T follicular helper cell (primary cell): ENCODE measurements around the gene CHIC2.

Experiments used
- DNase-seq: peaks from one replicate; pipeline ENCODE4 v3.0.0-alpha.2; 2020; ENCODE audit warnings: low read depth

The CHIC2 gene

DNA sequence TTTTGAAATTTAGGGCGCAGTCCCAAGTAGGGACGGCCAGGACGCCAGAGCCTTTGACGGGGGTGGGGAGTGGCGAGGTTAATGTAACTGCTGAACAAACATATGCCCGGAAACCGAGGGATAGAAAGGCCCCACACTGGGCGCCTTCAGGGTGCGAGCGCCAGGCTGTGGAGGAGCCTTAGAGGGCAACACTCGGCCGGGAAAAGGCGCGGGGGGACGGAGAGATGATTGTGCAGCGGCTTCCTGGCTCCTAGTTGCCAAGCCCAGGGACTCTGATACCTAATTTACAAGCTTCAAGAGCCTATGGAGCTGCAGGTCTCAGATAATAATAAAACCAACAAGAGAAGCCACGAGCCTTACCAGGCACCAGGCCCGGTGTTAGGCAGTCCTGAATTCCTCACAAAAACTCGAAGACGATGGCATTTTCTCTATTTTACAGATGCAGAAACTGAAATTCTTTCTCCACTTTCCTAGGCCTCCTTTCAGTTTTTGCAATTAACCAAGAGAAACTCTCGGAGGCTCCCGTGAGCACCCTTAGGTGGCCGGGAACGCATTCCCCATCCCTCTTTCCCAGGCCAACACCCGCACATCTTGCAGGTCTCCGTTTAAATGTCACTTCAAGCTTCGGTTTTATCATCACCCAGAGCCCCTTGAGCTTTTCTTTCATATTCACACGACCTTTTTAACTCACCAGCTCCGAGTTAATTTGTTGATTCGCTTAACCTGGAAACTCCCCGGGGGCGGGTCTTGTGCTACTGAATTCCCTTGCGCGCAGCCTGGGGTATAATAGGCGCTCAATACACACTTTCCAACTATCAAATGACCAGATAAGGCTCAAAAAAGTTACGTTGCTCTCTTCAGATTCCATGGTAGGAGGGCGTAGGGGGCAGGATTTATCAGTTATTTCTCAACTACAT is 29.2 kb upstream of the CHIC2 start:
- no peak for DNase-seq

DNA sequence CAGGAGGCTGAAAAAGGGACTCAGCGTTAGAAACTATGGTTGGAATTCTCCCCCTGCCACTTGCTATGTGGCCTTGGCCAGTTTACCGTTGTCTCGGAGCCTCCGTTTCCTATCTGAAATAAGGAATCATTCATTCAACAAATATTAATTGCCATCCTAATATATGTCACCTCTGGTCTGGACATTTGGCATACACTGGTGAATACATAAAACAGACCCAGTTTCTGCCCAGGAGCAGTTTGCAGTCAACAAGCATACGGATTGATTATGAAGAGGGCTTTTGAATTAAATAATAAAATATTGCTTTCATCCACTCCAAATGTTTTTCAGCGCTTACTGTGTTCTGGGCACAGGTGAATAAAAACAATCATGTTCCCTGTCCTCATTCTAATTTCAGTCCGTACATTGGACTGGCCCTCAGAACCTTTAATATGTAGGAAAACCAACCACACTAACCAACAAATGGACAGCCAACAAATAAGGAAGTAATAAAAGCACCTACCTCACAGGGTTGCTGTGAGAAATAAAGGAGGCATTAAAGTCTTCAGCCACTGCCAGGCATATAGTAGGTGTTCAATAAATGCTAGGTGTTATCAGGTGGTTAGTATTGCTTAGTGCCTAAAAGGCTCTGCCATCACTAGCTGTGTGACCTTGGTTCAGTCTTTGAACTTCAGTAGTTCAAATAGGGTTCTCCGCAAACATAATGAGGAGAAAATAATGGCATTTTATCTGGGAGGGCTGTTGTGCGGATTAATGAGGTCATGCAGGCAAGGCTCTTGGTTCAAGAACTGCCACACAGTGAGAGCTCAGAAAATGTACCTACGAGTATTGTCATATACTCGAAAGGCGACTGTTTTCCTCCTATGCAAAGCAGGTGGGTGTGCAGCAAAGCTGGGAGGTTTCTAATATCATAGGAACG is 28.3 kb upstream of the CHIC2 start:
- no peak for DNase-seq

DNA sequence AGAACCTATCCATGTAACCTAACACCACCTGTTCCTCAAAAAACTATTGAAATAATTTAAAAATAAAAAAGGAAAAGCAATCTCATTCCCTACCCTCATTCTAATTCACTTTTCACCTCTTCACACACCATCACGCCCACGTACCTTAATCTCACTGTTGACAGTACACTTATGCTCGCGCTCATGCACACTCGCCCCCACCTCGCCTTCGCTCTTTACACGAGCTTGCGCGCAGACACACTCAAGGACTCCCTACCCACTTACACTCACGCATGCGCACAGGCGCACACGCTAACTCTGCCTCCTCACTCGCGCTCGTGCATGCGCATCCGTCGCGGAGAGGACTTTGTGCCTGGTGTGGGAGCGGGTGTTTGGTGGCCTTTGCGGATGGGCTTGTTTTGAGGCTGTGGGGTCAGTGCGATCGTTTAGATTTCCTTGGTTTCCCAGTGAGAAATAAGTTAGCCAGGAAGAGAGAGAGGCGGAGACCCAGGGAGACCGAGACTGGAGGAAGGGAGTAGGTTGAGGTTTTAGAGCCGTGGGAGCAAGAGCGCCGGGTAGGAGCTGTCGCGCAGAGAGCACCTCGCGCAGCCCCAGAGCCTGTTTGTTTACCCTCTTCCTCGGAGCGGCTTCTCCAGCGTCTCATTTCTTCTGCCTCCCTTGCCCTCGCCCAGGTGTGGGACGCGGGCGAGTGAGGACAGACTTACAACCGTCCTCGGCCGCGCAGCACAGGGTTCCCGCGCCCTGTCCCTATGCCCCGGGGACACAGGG is 27.4 kb upstream of the CHIC2 start:
- DNase-seq, result peak; percentile 69

DNA sequence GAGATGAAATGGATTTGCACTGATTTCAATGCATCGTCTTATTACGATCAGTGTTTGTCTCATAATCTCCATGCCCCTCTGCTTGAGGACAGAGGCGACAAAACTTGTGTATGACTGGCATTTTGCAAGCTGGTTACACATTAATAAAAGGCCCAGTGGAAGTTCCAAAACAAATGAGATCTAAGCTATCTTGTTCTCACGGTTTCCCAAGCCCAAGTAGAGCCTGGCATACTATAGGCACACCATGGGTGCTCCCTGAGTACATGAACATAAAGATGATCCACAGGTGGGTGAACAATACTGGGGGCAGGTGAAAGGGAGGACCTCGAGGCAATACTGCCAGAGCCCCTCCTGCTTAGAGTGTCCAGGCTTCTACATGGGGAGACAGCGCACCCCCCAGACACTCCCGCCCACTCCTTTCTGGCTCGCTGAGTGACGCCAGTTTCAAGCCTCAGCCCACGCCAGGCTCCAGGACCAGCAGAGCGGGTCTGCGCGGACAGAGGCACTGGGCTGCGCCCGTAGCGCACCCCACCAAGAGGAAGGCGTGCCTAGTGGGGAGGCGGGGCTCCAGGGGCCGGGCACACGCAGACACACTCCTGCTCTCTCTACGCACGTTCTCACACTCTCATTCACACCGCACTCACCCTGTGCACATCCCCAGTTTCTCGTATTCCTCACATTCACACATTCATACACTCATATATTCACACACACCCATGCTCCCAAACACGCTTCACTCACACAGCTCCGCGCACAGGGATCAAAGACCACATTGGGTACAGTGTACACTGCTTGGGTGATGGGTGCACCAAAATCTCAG is 26.6 kb upstream of the CHIC2 start:
- DNase-seq, result no peak

DNA sequence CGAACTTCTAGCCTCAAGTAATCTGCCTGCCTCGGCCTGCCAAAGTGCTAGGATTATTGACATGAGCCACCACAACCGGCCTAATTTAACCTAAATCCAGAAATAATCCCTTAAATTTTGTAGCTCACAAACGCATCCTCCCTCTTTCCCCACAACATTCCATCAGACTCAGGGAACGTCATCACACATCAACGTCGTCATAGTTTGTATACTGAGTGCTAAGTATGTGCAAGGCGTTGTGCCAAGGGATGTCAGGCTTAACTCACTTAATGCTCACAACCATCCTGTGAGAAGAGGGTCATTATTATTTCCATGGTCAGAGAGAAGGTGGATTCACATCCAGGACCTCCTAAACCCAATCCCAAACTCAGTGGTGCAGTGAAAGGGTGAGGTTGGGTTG is 26.0 kb upstream of the CHIC2 start:
- DNase-seq, result no peak

DNA sequence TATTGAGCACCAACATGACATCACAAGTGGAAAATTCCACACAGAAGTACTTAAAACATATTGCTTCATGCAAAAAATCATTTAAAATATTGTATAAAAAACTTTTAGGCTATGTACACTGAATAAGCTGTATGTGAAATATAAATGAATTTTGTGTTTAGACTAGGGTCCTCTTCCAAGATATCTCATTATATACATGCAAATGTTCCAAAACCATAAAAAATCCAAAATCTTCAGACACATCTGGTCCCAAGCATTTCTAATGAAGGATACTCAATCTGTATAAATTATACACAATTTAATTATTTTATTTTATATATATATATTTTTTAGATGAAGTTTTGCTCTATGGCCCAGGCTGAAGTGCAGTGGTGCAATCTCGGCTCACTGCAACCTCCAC is 25.5 kb upstream of the CHIC2 start:
- DNase-seq, result no peak

DNA sequence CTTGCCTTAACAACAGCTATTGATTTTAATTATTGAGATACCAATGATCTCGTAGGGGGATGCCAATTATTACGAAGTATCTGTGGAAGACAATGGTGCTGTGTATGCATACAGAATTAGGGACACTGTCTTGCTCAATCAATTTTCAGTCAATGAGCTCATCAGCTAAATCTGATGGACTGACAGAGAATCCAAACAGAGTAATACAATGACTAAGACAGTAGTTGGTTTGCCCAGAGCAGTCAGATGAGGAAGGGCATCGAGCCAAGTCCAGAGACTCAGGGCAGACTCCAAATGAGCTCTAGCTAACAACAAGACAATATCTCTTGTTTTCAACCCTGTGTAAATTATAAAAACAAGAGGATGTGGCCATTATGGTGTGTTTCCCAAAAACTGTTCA is 20.9 kb upstream of the CHIC2 start:
- DNase-seq, result no peak

DNA sequence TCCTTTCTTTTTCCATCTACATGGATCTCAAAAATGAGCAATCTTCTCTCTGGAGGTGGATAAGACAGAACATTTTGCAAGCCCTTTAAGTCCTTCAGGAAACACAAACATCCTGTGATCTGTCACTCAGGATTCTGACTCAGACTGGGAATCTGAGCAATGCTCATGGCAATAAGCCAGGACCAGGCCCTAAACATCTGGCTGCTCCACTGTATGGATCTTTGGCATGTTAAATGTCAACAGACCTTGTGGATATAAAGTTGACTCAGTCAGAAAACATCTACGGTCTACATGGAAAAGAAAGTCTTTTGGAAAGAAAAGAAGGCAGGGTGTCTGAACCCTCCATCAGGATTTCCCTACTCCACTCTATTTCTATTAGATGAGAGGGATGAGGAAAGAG is 17.8 kb upstream of the CHIC2 start:
- no peak for DNase-seq

DNA sequence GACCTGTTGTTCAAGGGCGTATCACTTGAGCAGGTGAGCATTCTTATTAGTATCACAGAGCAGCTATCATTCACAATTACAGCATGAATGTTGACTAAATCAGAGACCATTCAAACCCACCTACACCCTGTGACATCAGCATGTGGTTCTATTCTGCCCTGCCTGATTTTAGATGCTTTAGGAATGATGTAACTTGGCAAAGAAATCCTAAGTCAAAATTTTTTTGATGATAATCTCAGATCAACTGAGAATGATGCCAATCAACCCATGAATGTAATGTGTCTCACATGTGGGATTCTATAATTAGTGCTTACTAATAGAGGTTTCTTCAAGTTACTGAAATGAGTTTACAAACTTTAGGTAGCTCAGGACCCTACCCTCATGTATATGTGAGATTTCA is 13.4 kb upstream of the CHIC2 start:
- DNase-seq, result no peak

DNA sequence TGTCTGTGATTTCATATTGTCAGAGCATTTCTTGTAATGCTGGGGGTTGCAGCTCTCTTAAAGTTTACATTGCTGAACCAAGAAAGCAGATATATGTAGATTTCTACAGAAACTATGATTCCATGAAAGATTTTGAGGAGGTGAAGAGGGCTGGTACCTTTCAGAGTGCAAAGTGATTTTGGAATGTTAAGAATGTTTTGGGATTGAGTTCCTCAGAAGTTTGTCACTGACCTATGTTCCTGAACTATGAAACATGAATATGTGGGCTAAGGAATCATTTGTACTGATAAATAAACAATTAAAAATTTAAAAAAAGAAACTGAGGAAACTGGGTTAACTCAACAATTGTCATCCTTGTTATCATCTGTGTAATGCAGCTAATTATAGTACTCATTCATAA is 12.3 kb upstream of the CHIC2 start:
- DNase-seq, result no peak

DNA sequence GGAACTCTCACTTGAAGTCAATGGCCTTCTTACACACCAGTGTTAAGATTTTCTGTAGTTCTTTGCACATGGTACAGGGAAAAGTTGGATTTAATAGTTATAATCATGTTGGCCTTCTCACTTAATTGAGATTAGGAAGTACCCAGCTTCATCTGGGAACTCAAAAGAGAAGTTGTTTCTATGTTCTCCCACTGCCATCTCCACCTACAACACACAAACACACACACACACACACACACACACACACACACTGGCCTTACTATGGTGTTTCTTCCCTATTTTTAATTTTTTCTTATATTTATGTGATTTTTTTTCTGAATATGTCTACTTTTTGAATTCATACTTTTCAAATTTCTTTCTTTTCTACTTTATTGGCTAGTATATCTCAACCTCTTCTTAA is 10.0 kb upstream of the CHIC2 start:
- DNase-seq, result no peak

DNA sequence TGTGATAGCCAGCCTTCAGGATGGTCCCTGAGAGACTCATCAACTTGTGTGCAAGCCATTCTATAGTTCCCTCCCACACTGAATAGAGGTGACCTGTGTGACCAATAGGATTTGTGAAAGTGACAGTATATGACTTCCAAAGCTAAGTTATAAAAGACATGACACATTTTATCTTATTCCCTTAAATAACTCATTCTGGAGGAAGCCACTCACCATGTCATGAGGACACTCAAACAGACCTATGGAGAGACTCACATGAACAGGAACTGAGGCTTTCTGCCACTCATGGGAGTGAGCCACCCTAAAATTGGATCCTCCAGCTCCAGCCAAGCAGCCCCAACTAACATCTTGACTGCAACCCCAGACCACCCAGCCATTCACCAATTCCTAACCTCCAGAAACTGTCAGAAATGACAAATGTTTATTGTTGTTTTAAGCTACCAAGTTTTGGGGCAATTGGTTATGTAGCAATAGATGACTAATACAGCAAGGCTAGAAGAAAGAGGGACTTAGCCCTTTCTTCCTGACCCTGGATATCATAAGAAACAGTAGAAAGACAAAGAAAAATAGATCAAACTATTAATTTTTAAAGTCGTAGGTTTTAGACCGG is 9.0 kb upstream of the CHIC2 start:
- DNase-seq, result no peak

DNA sequence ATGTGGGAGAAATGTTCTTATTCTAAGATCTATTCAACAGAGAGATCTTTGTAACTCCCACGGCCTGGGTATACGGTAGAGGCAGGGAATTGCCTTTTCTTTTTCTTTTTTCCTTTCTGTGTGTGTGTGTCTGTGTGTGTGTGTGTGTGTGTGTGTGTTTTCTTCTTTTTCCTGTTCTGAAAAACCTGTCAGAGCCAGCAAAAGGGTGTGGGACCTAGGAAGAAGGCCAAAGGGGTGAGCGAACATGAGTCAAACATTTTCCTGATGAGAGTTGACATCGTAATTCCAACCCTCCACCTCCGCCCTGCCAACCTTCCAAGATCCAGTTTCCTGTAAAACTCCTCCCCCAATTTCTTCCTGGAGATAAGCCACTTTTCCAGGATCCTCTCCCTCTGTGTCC is 2.8 kb upstream of the CHIC2 start:
- no peak for DNase-seq

DNA sequence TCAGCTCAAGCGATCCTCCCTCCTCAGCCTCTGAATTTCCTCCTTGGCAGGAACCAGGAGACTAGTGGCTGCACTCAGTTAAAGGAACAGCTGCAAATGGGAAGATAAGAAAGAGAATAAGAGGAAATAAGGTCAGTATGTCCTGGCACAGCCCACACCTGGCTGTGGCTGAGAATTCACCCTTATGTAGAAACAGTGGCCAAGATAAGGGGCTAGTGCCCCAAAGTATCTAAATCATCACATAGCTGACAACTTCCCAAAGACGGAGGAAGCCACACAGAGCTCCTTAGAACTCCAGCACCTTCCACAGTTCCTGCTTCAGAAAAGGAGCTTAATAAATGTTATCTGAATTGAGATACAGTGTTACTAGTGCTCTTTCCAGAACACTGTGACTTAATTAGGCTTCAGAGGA is 2.3 kb upstream of the CHIC2 start:
- DNase-seq, result no peak

DNA sequence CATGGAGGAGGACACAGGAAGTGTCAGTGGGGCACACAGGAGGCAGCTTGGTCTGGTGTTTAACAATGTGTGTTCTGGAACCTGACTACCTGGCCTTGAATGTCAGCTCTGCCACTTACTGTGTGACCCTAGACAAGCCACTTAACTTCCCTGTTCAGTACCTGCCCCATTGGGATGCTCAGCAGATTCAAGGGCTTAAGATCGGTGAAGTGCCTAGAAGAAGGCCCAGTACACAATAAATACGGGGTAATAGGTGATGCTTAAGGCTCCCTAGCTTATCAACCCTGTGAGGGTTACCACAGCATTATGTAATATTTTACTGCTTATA is 1.6 kb upstream of the CHIC2 start:
- DNase-seq, result no peak

DNA sequence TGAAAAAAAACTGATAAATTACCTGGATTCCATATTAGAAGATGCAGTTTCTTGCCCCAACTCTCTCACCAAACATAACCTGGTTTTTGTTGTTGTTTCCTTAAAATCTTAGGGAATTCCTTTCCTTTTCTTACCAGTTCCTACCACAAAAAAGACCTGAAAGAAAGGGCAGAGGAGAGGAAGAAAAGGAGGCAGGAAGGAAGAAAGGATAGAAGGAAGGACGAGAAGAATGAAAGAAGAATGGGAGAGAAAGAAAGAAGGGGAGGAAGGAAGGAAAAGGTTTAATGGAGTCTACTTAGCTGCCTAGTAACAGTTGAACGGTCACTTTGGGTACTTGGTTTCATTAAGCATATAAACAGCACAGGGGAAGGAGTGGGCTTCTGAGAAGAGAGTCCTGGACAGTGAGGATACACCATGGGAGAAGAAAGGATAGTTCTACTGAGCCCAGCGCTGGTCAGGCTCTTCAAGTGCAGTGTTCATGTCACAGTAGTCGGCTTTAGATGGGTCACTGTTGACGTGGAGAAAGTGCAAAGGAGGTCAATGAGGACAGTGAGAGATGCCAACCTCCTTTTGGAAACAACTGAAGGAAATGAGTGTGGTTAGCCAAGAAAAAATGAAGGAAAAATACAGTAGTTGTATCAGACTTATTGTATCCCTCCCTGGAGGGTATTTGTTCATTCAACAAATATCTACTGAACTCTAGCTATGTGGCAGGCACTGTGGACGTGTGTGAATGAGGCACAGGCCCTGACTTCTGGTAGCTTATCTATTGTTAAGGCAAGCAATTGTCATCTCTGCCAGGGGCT is 1.1 kb upstream of the CHIC2 start:
- no peak for DNase-seq

DNA sequence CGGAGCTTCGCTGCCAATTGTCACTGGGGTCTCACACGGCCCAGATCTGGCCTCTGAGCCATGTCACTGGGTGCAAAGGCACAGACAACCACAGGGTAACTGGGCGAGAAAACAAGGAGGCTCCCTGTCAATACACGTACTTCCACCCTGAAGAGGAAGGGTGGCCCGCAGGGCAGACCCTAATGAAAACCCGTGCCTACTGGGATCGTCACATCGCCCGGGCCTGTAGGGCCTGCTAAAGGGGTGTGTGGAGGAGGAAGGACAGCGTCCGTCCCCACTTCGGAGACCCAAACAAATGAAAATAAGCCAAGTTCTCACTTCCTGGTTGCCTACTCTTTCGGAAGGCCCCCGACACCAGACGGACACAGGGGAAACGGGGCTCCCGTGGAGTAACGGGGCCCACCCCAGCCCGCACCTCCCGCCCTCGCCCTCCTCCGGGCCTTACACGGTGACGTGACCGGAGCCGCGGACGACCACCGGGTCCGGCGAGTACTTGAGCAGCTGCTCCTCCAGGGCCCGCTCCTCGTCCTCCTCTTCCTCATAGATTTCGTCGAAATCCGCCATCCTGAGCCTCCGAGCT is 578 bp downstream of the CHIC2 start:
- peak; percentile 22 for DNase-seq

DNA sequence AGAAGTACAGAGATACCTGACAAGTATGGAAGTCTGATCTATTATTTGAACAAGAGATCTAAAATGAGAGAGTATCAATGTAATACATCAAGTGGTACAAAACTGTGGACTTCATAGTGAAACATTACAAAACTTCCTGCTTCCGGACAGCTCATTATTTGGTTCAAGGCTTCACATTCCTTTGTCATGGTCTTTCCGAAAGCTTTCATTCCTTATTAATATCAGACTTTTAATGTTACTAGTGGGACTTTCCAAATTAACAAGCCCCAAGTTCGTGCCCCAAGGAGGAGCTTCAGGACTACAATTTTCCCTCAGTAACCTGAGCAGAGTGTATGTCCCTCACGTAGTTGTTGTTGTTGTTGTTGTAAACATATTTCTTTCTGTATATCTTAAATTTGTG is 1.2 kb downstream of the CHIC2 start:
- DNase-seq, result no peak

DNA sequence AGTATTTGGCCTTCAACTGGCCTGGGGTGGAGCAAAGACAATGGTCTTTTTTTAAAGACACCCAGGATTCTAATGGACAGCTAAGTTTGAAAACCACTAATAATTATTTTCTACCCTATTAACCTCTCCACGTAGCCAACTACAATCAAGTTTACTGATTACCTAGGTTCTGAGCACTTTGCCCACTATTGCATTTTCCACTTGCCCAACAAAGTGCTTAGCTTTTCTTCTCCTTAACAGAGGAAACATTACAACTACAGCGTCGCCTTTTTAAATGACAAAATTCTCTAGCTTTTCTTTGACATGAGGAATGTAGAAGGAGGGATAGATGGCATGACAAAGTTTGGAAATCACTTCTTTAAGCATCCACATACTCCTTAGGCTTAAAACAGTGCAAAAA is 2.0 kb downstream of the CHIC2 start:
- DNase-seq, result no peak

DNA sequence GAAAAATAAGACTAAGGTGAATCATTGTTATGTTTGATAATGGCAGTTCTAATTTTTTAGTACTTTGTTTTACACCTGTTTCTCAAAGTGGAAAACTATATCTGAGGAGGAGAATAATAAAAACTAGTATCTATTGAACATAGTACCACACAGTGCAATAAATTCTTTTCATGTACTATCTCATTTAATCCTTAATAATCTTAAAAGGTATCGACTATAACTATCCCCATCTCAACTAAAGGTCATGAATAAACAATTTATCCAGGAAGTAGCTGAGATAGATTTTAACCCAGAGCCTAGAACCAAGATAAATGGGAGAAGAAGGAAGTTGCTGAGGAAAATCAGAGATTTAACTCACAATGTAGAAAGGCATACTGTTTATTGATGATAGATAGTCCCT is 2.5 kb downstream of the CHIC2 start:
- DNase-seq, result no peak
